Measurements from ENCODE around the gene RGS13.

DNA sequence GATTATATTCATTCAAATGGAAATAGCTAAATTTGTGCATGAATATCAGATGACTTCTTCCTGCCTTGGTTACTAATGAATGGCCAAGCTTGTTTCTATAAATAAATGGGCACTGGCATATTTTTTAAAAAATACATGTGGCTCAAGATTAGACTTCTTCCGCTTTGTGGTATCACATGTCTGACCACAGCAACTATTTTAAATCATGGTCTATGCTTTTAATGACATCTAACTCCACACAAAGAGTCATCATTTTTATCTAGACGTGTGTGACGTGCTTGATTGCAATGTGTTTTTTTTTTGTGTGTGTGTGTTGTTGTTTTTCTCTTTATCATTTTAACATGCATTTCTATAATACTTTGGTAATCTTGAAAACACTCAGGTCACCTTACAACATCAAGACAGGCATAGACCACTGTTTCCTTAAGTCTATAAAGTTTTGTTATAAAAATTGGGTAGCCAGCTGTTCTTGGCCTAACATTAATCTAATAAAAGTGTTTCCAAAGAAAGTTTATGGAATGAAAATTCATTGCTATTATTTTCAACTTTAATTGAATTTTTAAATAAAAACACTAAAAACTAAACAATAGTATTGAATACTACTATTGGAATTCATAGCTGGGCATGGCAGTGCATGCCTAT is 30.8 kb upstream of the RGS13 start:
- TF ChIP-seq, protein P1, sequence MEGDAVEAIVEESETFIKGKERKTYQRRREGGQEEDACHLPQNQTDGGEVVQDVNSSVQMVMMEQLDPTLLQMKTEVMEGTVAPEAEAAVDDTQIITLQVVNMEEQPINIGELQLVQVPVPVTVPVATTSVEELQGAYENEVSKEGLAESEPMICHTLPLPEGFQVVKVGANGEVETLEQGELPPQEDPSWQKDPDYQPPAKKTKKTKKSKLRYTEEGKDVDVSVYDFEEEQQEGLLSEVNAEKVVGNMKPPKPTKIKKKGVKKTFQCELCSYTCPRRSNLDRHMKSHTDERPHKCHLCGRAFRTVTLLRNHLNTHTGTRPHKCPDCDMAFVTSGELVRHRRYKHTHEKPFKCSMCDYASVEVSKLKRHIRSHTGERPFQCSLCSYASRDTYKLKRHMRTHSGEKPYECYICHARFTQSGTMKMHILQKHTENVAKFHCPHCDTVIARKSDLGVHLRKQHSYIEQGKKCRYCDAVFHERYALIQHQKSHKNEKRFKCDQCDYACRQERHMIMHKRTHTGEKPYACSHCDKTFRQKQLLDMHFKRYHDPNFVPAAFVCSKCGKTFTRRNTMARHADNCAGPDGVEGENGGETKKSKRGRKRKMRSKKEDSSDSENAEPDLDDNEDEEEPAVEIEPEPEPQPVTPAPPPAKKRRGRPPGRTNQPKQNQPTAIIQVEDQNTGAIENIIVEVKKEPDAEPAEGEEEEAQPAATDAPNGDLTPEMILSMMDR (IDR thresholded peaks at IDR 0.05): no peak
- TF ChIP-seq POLR2A (IDR thresholded peaks at IDR 0.05): no peak
